Measurements from ENCODE around the gene ST3GAL4. TPM values are rescaled to one million over a fixed set of nuclear protein-coding genes. Genes with fewer than 3 reads are reported as not detected.

ST3GAL4 gene
- total and polyA plus RNA-seq, 10 of the 15 experiments (the other 5 are each of a cell fraction or from before 2014, with no cell fraction given) = 3.8 to 8.1 (median 6.5) TPM; not detected in 2

DNA sequence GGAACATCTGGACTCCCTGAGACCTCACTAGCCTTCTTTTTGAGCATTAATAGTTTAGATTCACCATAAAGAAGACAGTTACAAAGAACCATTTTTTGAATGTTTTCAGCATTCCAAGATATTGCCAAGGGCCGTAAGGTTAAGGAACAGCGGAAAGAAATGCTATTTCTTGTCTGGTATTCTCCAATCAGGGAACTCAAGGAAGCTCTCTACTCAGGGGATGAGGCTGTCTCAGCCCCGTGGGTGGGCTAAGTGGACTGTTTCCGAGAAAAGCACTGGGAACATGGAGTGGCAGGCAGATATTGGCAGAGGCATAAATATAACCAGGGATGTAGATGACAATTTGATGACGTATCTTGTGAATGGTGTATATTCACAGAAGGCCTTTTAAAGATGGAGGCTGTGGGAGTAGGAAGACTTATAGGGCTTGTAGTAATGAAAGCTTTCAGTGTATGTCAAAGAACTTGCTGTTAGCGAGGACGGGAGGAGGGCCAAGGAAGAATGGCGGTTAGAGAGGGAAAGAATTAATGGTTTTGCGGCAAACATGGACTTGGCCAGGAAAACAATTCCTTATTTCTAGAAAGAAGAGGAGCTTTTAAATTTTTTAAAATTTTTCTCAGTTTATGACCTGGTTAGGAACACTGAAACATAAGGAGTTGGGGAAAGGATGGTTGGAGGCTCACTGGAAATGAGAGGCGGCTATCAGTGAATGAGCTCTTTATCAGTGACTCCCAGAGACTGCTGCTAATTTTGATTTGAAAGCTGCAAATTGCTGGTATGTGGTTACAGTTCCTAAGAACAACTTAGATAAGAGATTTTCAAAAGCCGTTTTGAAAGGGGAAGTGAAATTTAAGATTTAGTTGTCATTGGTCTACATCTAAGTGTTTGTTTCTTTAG is 64.6 kb downstream of the ST3GAL4 start (continued):
- TF ChIP-seq, protein P1, sequence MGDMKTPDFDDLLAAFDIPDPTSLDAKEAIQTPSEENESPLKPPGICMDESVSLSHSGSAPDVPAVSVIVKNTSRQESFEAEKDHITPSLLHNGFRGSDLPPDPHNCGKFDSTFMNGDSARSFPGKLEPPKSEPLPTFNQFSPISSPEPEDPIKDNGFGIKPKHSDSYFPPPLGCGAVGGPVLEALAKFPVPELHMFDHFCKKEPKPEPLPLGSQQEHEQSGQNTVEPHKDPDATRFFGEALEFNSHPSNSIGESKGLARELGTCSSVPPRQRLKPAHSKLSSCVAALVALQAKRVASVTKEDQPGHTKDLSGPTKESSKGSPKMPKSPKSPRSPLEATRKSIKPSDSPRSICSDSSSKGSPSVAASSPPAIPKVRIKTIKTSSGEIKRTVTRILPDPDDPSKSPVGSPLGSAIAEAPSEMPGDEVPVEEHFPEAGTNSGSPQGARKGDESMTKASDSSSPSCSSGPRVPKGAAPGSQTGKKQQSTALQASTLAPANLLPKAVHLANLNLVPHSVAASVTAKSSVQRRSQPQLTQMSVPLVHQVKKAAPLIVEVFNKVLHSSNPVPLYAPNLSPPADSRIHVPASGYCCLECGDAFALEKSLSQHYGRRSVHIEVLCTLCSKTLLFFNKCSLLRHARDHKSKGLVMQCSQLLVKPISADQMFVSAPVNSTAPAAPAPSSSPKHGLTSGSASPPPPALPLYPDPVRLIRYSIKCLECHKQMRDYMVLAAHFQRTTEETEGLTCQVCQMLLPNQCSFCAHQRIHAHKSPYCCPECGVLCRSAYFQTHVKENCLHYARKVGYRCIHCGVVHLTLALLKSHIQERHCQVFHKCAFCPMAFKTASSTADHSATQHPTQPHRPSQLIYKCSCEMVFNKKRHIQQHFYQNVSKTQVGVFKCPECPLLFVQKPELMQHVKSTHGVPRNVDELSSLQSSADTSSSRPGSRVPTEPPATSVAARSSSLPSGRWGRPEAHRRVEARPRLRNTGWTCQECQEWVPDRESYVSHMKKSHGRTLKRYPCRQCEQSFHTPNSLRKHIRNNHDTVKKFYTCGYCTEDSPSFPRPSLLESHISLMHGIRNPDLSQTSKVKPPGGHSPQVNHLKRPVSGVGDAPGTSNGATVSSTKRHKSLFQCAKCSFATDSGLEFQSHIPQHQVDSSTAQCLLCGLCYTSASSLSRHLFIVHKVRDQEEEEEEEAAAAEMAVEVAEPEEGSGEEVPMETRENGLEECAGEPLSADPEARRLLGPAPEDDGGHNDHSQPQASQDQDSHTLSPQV (IDR thresholded peaks at IDR 0.05) = no peak
- TF ChIP-seq MEF2B (IDR thresholded peaks at IDR 0.05; ENCODE audit: partially characterized antibody, poor library complexity, severe bottlenecking) = peak; percentile 53
- no peak for TF ChIP-seq NBN (IDR thresholded peaks at IDR 0.05)
- peak; percentile 50; the same call in 1 of the 2 replicates for TF ChIP-seq BMI1 (IDR thresholded peaks at IDR 0.05; ENCODE audit: borderline replicate concordance)
- TF ChIP-seq, protein P2, sequence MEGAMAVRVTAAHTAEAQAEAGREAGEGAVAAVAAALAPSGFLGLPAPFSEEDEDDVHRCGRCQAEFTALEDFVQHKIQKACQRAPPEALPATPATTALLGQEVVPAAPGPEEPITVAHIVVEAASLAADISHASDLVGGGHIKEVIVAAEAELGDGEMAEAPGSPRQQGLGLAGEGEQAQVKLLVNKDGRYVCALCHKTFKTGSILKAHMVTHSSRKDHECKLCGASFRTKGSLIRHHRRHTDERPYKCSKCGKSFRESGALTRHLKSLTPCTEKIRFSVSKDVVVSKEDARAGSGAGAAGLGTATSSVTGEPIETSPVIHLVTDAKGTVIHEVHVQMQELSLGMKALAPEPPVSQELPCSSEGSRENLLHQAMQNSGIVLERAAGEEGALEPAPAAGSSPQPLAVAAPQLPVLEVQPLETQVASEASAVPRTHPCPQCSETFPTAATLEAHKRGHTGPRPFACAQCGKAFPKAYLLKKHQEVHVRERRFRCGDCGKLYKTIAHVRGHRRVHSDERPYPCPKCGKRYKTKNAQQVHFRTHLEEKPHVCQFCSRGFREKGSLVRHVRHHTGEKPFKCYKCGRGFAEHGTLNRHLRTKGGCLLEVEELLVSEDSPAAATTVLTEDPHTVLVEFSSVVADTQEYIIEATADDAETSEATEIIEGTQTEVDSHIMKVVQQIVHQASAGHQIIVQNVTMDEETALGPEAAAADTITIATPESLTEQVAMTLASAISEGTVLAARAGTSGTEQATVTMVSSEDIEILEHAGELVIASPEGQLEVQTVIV (IDR thresholded peaks at IDR 0.05; ENCODE audit: borderline replicate concordance, partially characterized antibody) = no peak
- TF ChIP-seq MXI1 (IDR thresholded peaks at IDR 0.05; ENCODE audit: low read depth, low read length) = no peak
- TF ChIP-seq IKZF1 (conservative IDR thresholded peaks at IDR 0.05) = peak; percentile 62; the same call in 1 of the 2 replicates
- TF ChIP-seq, protein P3, sequence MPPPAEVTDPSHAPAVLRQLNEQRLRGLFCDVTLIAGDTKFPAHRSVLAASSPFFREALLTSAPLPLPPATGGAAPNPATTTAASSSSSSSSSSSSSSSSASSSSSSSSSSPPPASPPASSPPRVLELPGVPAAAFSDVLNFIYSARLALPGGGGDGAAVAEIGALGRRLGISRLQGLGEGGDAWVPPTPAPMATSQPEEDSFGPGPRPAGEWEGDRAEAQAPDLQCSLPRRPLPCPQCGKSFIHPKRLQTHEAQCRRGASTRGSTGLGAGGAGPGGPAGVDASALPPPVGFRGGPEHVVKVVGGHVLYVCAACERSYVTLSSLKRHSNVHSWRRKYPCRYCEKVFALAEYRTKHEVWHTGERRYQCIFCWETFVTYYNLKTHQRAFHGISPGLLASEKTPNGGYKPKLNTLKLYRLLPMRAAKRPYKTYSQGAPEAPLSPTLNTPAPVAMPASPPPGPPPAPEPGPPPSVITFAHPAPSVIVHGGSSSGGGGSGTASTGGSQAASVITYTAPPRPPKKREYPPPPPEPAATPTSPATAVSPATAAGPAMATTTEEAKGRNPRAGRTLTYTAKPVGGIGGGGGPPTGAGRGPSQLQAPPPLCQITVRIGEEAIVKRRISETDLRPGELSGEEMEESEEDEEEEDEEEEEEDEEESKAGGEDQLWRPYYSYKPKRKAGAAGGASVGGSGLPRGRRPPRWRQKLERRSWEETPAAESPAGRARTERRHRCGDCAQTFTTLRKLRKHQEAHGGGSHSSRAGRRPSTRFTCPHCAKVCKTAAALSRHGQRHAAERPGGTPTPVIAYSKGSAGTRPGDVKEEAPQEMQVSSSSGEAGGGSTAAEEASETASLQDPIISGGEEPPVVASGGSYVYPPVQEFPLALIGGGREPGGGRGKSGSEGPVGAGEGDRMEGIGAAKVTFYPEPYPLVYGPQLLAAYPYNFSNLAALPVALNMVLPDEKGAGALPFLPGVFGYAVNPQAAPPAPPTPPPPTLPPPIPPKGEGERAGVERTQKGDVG (CRISPR knock-in tag; IDR thresholded peaks at IDR 0.05) = no peak
- TF ChIP-seq, protein P4, sequence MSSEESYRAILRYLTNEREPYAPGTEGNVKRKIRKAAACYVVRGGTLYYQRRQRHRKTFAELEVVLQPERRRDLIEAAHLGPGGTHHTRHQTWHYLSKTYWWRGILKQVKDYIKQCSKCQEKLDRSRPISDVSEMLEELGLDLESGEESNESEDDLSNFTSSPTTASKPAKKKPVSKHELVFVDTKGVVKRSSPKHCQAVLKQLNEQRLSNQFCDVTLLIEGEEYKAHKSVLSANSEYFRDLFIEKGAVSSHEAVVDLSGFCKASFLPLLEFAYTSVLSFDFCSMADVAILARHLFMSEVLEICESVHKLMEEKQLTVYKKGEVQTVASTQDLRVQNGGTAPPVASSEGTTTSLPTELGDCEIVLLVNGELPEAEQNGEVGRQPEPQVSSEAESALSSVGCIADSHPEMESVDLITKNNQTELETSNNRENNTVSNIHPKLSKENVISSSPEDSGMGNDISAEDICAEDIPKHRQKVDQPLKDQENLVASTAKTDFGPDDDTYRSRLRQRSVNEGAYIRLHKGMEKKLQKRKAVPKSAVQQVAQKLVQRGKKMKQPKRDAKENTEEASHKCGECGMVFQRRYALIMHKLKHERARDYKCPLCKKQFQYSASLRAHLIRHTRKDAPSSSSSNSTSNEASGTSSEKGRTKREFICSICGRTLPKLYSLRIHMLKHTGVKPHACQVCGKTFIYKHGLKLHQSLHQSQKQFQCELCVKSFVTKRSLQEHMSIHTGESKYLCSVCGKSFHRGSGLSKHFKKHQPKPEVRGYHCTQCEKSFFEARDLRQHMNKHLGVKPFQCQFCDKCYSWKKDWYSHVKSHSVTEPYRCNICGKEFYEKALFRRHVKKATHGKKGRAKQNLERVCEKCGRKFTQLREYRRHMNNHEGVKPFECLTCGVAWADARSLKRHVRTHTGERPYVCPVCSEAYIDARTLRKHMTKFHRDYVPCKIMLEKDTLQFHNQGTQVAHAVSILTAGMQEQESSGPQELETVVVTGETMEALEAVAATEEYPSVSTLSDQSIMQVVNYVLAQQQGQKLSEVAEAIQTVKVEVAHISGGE (CRISPR knock-in tag; IDR thresholded peaks at IDR 0.05) = no peak
- TF ChIP-seq KAT2A (conservative IDR thresholded peaks at IDR 0.05; ENCODE audit: control insufficient read depth, low read depth, low read length) = no peak
- no peak for TF ChIP-seq TCF3 (IDR thresholded peaks at IDR 0.05; ENCODE audit: borderline replicate concordance, insufficient read depth, low read depth, low read length)
- TF ChIP-seq, protein P5, sequence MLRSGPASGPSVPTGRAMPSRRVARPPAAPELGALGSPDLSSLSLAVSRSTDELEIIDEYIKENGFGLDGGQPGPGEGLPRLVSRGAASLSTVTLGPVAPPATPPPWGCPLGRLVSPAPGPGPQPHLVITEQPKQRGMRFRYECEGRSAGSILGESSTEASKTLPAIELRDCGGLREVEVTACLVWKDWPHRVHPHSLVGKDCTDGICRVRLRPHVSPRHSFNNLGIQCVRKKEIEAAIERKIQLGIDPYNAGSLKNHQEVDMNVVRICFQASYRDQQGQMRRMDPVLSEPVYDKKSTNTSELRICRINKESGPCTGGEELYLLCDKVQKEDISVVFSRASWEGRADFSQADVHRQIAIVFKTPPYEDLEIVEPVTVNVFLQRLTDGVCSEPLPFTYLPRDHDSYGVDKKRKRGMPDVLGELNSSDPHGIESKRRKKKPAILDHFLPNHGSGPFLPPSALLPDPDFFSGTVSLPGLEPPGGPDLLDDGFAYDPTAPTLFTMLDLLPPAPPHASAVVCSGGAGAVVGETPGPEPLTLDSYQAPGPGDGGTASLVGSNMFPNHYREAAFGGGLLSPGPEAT (IDR thresholded peaks at IDR 0.05; ENCODE audit: low read depth) = peak; percentile 72; the same call in 1 of the 2 replicates

Measured in GM12878 (cell line).